LNCaP clone FGC (cell line): ENCODE results near the gene COQ4.
A peak's percentile ranks its signal among the peaks of the same experiment; 100 is the strongest.

Experiments used
- DNase-seq: peaks from one replicate; pipeline ENCODE4 v3.0.0-alpha.2; 2011; ENCODE audit warnings: low read depth
- H3K4me3 ChIP-seq: 2 replicates; pipeline ENCODE4 v1.5.1; 2011; ENCODE audit warnings: mild to moderate bottlenecking, low read depth, low read length, control low read depth
- CTCF ChIP-seq: IDR thresholded peaks from 2 replicates; pipeline ENCODE4 v1.5.1; 2012; ENCODE audit warnings: mild to moderate bottlenecking; ENCODE audit not compliant: control insufficient read depth, insufficient read depth; ENCODE audit errors: extremely low read depth

Gene COQ4

GRCh38 chr9:128358861-128359260, 36.2 kb downstream of the COQ4 start:
- DNase-seq, result no peak
- TF ChIP-seq CTCF, result no peak

GRCh38 chr9:128360826-128361225, 38.2 kb downstream of the COQ4 start:
- H3K4me3 ChIP-seq, result no peak overlapping the region
- no peak for DNase-seq
- TF ChIP-seq CTCF, result no peak

More at GRCh38 chr9:128358861-128359260, 36.2 kb downstream of the COQ4 start:
- no peak overlapping the region for H3K4me3 ChIP-seq

- DNase-seq, result no peak
- no peak overlapping the region; the same call in 1 of the 2 replicates for H3K4me3 ChIP-seq
- TF ChIP-seq CTCF, result no peak
Observed at GRCh38 chr9:128361296-128361985, 38.8 kb downstream of the COQ4 start.

- no peak for DNase-seq
- TF ChIP-seq CTCF, result peak; percentile 87
- H3K4me3 ChIP-seq, result peak overlapping the region; percentile 41
Observed at GRCh38 chr9:128361986-128362646, 39.5 kb downstream of the COQ4 start.

GRCh38 chr9:128362774-128363173, 40.1 kb downstream of the COQ4 start:
- no peak for TF ChIP-seq CTCF
- DNase-seq, result no peak
- H3K4me3 ChIP-seq, result no peak overlapping the region

GRCh38 chr9:128365525-128365924, 42.9 kb downstream of the COQ4 start:
- DNase-seq, result no peak
- H3K4me3 ChIP-seq, result no peak overlapping the region
- no peak for TF ChIP-seq CTCF
